GM21737 (cell line): ENCODE results near the gene AP1S1.

Experiments
- ATAC-seq: cut with Tn5 transposase; IDR thresholded peaks from one replicate; pipeline ENCODE4 v1.9.1; 2021; ENCODE audit warnings: mild to moderate bottlenecking, moderate library complexity; ENCODE audit not compliant: unreplicated experiment

AP1S1 gene

DNA sequence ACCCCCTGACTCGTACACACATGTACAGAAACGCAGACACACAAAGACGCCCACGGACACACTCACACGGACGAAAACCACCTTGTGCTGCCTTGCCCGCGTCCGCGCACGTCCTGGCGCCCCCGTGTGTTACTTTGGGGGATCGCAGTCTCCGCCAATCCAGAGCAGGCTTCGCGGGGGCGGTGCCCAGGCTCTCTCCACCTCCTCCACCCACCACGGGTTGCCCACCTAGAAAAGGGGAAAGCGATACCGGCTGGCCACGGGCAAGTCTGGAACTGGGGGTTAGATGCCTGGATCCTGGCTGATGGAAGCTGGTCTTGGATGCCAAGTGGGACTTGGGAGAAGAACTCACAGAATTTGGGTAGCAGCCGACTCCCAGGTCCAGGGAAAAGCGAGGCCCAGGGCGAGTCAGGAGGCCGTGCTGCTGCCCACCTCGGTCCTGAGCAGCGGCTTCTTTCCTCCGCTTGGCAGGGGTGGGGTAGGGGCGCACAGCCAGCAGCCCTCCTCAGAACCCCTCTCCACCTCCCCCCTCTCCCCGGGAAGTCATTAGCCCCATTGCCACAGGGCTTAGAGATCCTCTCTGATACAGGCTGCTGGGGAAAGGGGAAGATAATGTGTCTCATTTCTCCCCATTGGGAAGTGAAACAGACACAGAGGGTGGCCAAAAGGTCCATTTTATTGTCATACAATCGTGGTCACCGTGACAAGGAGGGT lies 15.7 kb downstream of the AP1S1 start:
- ATAC-seq, result no peak

DNA sequence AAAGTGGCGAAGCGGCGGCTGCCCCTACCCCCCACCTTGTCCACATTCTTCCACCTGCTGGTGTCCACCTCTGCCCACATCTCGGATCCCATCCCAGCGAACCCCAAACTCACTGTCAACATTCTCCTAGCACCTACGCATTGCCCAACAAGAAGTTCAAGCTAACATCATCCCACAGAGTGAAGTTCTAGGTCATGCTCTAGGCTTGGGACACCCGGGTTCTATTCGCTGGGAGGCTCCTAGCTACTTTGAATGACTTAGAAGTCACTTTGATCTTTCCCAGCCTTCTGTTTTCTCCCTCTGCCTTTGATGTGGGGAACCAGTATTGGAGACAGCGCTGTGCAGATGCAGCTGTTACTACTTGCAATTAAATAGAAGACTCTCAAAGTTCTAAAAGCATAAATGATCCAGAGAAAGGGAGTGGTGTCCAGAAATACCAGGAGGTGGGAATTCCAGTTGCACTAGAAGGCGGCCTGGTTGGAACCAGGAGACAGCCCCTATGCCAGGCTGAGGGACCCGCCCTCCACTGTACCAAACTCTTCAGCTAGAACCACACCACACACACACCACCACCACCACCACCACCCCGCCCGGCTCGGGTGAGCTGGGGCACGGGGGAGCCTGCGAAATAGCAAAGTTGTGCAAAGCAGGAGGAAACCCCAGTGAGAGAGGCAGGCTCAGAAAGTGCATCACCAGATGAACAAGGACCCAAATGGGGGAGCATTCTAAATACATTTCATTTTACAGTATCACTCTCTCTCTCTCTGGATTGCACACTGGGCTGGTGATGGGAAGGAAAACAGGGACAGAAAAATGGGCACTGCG lies 16.6 kb downstream of the AP1S1 start:
- no peak for ATAC-seq

DNA sequence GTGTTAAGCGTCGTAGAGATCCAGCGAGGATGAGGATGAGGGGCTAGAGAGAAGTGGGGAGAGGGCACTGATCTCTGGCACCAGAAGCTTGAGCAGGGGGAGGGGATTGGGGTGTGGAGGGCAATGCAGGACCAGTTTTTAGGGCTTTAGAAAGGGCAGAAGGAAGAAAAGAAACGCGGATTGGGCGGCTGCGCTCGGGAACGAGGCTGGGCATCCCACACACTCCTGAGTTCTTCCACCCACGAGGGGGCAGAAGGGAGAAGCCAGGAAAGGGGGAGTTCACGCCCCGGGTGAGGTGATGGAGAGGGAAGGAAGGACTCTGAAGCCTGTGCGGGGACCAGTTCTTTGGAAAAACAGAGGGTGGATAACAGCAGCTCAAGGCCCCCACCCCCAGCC lies 17.2 kb downstream of the AP1S1 start:
- no peak for ATAC-seq

DNA sequence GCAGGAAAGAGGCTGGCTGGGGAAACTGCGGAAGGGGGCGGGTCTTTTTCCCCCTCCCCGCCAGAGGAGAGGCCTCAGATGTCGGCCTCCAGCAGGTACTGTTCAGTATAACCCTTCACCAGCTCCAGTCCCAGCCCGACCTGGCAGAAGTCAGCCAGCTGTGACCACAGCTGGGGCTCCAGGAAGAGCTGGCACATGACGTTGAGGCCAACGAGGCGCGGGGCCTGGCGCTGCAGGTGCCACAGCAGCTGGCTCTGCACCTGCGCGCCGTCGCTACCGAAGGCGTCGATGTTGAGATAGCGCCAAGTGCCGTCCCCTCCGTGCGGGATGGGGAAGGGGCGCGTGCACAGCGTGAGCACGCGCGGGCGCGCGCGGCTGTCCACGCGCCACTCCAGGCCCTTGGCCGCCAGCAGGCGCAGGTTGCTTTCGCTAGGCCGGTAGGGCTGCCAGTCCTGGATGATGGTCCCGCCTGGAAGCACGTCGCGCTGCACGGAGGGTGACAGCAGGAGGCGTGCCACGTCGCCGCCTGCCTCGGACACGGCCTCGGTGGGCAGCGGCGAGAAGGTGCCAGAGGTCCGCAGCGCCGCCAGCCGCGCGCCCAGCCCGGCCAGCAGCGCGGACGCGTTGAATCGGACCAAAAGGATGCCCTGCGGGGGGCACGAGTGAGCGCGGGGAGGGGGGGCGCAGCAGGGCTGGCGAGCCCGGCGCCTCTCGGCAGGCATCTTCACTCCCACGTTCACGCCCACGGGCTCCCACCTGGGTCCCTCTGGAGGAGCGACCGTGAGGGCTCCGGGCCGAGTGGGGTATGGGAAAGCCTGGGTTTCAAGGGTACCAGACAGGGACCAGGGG lies 18.0 kb downstream of the AP1S1 start:
- ATAC-seq, result no peak

DNA sequence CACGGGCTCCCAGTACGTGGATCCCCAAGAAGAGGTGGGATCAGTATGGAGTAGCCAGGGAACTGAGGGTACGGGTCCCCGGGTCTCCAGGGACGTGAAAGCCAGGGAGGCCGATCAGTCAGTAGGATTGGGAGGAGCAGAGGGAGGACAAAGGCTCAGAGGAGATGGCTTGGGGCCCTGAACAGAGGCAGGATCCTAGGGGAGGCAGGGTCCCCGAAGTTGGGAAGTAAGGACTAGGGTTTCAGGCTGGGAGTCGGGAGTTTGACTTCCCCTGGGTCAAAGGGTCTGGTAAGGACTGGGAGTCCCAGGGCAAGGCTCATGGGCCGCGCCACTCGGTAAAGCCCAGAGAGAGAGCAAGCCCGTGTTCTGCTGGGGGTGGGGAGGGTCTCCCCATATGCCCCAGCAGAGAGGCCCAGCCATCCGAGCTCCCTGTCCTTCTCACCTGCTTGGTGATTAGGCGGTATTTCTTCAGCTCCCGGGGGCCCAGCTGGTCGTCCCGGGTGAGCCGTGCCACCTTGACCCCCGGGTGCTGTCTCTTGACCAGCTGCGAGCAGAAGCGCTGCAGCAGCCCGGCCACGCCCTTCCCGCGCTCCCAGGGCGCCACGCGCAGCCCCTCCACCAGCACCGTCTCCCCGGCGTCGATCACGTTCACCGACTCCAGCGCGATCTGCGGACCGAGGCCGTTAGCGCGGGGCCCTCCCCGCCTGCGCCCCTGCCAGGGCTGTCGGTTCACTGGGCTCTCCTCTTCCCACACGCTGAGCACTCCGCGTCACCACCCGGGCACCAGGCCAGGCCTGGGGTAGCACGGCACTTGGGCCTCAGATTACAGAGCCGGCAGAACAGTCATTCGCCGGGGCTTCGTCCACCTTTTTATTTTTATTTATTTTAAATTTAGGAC lies 18.8 kb downstream of the AP1S1 start:
- ATAC-seq, result no peak

DNA sequence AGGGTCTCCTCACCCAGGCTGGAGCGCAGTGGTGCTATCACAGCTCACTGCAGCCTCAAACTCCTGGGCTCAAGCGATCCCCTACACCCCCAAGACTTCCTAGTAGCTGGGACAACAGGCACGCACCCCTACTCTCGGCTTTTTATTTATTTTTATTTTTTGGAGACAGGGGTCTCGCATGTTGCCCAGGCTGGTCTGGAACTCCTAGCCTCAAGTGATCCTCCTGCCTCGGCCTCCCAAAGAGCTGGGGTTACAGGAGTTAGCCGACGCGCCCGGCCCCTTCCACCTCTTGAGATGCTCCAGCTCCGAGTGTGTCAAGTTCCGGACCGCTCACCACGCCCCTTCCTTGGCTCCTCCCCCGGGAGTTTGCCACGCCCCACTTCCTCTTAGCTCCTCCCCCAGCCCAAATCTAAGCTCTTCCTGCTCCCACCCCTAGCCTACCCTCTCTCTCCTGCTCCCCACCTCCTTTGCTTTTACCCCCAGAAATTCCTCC lies 19.5 kb downstream of the AP1S1 start:
- ATAC-seq, result no peak

DNA sequence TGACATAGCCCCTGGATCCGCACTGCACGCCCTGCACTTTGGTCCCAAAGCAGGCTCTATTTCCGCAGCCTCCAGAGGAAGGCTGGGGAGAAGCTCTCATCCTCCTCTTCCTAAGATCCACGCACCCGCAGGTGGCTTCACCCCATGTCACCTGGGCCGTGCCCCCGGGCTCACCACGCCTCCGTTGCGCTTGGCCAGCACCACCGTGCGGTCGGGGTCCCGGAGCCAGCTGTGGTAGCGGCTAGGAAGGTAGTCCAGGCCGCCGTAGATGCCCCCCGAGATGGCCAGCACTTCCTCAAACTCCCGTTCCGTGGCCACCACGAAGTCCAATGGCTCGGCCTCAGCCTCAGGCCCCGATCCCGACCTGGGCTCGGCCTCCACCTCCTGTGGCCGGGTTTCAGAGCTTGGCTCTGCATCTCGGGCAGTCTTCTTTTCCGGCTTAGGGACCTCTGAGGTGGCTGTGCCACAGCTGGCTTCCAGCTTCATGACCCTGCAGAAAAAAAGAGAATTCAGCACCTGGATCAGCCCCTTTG lies 20.1 kb downstream of the AP1S1 start:
- no peak for ATAC-seq

DNA sequence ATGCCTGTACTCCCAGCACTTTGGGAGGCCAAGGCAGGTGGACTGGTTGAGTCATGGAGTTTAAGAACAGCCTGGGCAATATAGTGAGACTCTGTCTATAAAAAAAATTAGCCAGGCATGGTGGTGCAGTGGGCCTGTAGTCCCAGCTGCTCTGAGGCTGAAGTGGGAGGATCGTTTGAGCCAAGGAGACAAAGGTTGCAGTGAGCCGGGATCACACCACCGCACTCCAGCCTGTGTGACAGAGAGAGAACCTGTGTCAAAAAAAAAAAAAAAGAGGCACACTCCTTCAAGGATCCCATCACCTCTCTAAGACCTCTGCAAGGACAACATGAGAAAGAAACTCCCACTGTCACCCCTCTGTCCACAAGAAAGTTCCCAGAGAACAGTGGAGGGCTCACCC lies 21.4 kb downstream of the AP1S1 start:
- ATAC-seq, result no peak

DNA sequence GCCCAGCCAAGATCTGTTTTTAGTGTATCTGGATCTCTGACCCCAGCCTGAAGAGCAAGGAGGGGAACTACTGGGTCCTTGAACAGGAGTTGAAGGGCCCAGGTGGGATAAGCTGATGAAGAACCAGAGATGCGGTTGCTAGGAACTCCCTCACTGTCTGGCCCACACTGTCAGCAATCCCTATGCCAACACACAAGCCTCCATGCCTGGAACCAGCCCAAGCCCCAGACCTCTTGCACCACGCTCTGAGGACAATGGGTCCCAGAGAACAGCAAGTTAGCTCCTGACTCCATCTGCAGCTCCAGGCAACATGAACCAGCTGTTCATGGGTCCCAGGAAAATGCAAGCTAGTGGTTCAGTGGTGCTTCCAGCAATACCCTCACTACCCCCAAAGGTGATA lies 23.4 kb downstream of the AP1S1 start:
- ATAC-seq, result no peak

DNA sequence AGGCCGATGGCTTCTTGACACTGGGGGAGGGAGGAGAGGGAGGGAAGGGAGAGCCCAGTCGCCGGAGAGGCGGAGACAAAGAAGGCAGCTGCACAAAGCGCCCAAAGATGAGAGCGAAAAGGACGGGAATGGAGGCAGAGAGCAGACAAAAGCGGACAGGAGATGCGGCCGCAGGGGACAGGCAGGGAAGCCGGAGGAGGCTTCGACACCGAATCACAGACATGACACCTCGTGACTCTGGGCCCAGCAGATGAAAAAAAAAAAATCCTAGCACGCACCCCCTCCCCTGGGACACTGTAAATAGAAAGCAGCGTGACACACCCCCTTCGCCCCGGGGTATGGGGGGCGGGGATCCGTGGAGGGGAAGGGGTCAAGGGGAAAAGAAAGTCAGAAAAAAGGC lies 24.8 kb downstream of the AP1S1 start:
- no peak for ATAC-seq

DNA sequence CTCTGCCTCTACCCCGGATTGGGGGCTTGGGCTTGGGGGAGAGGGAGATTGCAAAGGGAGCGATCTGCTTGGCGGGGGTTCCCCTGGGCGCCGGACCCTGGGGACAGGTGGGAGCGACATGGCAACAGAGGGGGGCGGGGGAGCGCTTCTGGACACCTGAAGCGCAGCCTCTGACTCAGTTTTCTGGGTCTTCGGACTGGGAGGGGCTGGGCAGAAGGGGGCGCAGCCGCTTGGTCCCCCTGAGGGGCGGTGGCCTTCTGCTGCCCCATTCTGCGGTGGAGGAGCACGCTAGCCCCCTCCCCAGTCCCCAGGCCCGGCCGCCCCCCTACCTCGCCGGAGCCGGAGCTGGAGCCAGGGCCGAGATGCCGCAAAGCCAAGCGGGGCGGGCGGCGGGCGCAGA lies 25.4 kb downstream of the AP1S1 start:
- no peak for ATAC-seq

DNA sequence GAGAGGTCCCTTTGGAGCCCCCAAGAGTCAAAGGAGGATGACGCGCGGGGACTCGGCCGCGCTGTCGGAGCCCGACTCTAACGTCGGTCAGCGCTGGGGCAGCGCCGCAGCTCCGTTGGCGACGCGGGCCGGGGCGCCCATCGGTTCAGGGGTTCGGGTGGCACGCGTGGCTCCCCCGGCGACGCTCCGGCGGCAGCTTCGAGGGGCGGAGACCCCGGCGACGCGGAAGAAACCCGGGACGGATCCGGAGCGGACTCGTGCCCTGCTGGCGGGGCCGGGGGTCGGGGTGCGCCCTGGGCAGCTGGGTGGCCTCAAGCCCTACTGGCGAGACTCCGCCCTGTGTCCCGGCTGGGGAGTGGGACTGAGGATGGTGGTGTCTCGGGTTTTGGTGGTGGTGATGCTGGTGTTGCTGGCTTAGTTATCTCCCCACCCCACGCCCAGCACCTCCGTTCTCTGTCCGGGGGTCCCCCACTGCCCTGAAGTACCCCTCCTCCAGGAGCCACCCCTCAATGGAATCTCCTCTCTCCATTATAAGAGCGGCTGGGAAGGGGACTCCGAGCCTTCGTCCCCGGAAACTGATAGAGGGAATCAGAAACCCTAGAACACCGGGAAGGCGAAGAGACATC lies 26.0 kb downstream of the AP1S1 start, which contains the start of gene NAT16:
Gene NAT16 (minus strand): TSS at position 164 of the 626 bp plus-strand sequence. CDS start 5,486 bp downstream, outside the sequence.
- ATAC-seq, result no peak

DNA sequence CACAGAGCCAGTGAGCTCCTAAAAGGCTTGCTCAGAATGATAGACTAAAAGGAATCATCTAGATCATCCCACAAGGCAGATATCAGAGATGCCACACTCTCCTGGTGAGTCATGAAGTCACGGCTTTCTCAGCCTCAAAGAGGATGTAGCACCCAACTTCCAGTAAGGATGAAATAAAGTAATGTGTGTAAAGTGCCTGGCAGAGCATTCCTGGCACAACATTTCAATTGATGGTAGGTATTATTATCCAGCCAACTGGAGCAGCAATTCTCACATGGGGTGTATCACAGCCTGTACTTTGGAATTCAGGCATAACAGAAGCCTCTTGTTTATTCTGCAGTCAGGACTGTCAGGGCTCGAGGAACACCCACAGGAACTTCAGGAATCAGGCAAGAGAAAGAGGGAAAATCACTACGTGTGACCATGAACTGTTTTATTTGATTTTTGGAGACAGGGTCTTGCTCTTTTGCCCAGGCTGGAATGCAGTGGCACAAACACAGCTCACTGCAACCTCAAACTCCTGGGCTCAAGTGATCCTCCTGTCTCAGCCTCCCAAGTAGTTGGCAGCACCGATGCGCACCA lies 31.1 kb downstream of the AP1S1 start:
- no peak for ATAC-seq

DNA sequence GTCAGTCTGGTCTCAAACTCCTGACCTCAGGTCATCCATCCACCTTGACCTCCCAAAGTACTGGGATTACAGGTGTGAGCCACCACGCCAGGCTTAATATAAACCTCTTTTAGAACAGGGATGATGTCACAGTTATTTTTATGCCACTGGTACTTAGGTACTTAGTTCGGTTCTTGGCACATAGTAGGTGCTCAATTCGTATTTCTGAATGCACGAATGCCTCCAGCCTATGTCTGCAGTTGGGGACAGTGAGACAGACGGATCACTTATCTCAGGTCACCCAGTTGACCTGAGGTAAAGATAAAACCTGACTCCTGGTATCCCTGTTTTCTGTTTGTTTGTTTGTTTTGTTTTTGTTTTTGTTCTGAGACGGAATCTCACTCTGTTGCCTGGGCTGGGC lies 31.9 kb downstream of the AP1S1 start:
- ATAC-seq, result no peak

DNA sequence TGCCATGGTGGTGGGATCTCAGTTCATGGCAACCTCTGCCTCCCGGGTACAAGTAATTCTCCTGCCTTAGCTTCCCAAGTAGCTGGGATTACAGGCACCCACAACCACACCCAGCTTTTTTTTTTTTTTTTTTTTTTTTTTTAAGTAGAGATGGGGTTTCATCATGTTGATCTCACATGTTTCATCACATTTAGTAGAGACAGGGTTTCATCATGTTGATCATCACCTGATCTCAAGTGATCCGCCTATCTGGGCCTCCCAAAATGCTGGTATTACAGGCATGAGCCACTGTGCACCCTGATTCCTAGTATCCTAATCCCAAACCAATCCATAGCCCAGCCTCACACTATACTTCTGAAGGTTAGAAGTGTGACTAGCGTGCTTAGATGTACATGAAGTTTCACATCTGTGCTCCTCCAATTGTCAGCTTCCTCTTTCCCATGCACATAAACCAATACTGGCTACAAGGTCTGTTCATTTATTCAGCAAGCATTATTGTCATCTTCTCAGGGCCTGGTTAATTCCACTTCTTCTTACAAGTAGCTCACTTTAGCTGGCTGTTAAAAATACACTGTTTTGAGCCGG lies 32.7 kb downstream of the AP1S1 start:
- ATAC-seq, result no peak

DNA sequence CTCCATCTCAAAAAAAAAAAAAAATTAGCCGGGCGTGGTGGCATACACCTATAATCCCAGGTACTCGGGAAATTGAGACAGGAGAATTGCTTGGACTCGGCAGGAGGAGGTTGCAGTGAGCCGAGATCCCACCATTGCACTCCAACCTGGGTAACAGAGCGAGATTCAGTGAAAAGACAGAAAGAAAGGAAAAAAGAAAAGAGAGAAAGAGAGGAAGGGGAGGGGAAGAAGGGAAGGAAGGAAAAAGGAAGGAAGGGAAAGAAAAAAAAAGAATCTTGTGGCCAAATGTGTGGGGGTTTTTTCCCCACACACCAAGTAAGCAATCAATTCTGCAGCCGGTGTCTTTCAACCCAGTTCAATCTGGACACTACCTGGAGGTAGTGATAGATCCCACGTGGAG lies 34.8 kb downstream of the AP1S1 start:
- no peak for ATAC-seq

DNA sequence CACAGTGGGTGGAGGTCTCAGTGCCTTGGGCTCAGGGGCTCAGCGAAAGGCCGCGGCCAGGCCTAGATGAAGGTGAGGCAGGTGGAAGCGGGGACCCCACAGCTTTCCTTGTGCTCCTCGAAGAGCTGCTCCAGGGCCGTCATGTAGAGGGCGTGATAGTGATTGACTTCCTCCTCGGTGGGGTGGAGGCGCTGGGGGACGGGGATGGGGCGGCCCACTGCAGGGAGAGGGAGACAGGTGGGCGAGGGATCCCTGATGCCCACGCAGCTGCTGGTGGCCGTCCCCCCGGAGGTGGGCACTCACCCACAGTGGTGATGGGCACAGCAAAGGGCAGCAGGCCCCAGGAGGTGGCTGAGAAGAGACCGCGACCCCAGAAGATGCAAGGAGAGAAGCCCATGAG lies 41.6 kb downstream of the AP1S1 start:
- no peak for ATAC-seq

DNA sequence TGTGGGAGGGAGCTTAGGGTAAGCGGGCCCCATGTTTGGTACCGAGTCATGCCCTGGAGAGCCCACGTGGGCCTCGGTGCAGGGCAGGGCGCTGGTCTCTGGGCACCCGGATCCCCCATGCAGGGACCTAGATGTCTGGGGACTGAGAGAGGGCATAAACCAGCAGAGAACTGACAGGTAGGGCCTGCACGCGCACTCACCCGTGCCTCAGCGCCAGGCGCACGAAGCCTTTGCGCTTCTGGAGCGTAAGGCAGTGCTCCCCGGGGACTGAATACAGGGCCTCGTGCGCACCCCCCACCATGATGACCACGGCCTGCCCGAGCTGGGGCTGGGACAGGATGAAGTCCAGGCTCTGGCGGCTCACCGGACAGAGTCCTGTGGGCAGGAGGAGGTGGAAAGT lies 43.7 kb downstream of the AP1S1 start:
- no peak for ATAC-seq

DNA sequence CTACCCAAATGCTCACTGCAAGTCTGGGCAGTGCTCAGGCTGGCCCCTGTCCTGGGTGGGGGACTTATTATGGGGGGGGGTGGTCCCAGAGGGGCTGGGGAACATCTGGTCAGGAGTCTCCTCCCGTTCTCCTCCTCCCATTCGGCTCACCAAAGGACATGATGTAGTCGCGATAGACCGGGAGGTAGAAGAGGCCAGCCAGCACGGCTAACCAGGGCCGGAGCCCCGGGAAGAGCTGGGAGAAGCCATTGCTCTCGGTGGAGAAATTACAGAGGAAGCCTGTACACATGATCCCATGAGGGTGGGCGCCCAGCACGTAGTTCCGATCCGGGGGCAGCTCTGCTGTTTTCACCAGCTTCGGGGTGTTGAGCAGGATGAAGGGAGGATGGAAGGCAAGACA lies 44.2 kb downstream of the AP1S1 start:
- ATAC-seq, result no peak
